ENCODE results near the gene TMED3. TPM values are rescaled to one million over a fixed set of nuclear protein-coding genes. Genes with fewer than 3 reads are reported as not detected.
"Not testable (repeated sequence)": the region's sequence is repeated elsewhere in the genome, so short reads cannot be mapped to it uniquely, and the experiment has no call there.

TMED3 gene
- total RNA-seq, 2 experiments from 2014 or later, result 35.3 to 41.8 TPM

DNA sequence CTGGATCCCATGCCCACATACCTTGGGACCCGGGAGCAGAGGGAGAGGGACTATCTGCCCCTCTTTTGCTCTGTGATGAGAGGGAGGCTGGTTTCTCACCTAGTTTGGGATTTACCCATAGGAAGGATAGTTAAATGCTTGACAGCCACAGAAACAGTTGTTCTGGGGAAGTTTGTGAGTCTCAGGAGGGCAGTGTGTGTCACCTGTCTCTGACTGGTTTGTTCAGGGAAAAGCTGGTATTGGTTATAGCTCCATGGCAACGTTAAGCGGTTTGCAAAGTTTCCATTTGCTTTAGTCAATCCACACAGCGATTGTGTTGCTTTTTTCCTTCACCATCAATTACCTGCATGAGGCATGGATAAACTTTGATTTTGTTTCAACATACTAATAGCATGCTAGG lies 3.7 kb upstream of the TMED3 start:
- peaks cover 68% of the 10 kb centered on the region for H3K27me3 Mint-ChIP-seq
- CTCF ChIA-PET, result no interaction called here
- DNase-seq (no peak), ATAC-seq (no peak)
- H3K9me3 Mint-ChIP-seq (ENCODE audit: low read depth), result no peaks in the 10 kb centered on the region
- H3K4me3 Mint-ChIP-seq, result no peak overlapping the region
- no peak overlapping the region for H3K27ac Mint-ChIP-seq
- peaks cover 2% of the 10 kb centered on the region for H3K36me3 Mint-ChIP-seq
- peaks cover 7% of the 10 kb centered on the region for H3K4me1 Mint-ChIP-seq

DNA sequence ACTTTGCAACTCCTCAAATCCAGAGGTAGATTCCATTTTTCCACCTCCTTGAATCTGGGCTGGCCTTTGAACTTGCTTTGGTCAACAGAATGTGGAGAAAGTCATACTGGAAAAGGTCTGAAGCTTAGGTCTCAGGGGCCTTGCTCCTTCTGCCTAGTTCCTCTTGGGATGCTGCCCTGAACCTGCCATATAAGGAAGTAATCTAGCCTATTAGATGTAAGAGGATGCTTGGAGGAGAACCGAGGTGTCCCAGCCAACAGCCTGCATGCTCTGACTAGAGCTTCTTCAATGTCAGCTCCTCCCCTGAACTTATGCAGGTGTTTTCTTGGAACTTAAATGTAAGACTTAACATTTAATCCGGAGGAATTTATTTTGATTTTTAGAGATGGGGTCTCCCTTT lies 2.0 kb upstream of the TMED3 start:
- no peak for ATAC-seq
- Mint-ChIP-seq H3K36me3 (peaks cover 11% of the 10 kb centered on the region), H3K4me3 (no peak overlapping the region), H3K9me3 (ENCODE audit: low read depth) (no peaks in the 10 kb centered on the region), H3K27ac (no peak overlapping the region), H3K27me3 (peaks cover 57% of the 10 kb centered on the region), H3K4me1 (peaks cover 23% of the 10 kb centered on the region)
- CTCF ChIA-PET, result interaction anchor here (1.2 kb wide), 1 partner anchor 545 kb away, joined by 3 read pairs; no protein-coding TSS in a partner anchor
- no peak for DNase-seq

DNA sequence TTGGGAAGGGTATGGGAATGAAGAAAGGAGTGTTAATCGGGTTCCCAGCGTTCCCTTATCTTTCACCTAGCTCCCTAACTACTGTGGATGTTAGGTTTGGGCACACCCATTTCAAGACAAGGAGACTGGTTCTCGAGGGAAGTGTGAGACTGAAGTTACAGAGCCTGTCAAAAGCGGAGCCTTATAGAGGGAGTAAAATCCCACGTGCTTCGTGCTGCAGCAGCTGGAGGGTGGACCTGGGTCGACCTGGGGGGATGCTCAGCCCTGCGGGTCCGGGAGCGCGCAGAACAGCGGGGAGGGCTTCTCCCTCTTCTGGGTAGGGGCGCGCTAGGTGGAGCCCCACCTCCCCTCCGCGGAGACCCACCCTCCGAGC lies 314 bp upstream of the TMED3 start:
- Mint-ChIP-seq H3K4me3 (peak overlapping the region; percentile 84), H3K36me3 (peaks cover 26% of the 10 kb centered on the region), H3K9me3 (ENCODE audit: low read depth) (no peaks in the 10 kb centered on the region), H3K4me1 (peaks cover 25% of the 10 kb centered on the region), H3K27me3 (peaks cover 43% of the 10 kb centered on the region), H3K27ac (peak overlapping the region; percentile 39)
- ATAC-seq (peak; percentile 61), DNase-seq (no peak)
- CTCF ChIA-PET, result interaction anchor here (0.5 to 2.2 kb wide), 7 partner anchors 8 to 543 kb away, joined by 3 to 10 read pairs (median 3); no protein-coding TSS in a partner anchor

GRCh38 chr15:79311901-79312553 lies 1.1 kb downstream of the TMED3 start:
- ATAC-seq (no peak), DNase-seq (no peak)
- Mint-ChIP-seq H3K4me3 (peak overlapping the region; percentile 84), H3K27me3 (peaks cover 34% of the 10 kb centered on the region), H3K27ac (peak overlapping the region; percentile 75), H3K36me3 (peaks cover 32% of the 10 kb centered on the region), H3K4me1 (peaks cover 25% of the 10 kb centered on the region), H3K9me3 (ENCODE audit: low read depth) (no peaks in the 10 kb centered on the region)
- CTCF ChIA-PET, result interaction anchor here (1.1 to 2.2 kb wide), 2 partner anchors 69 to 542 kb away, joined by 3 to 10 read pairs; no protein-coding TSS in a partner anchor

DNA sequence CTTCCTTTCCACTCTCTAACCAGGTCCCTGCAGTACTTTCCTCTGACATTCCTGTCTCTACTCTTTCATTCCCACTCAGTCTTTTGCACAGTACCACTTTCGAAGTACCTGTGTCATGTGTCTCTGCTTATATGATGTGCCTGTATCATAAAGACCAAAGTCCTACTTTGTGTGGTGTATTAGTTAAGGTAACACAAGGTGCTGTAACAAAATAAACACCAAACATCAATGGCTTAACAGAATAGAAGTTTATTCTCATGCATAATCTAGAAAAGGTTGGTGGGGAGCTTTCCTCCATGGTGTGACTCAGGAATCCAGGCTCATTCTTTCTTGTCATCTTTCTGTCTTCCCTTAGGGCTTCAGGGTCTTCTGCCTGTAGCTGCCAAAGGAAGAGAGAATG lies 3.3 kb downstream of the TMED3 start:
- H3K4me3 Mint-ChIP-seq, result no peak overlapping the region
- DNase-seq (no peak), ATAC-seq (no peak)
- CTCF ChIA-PET, result no interaction called here
- peaks cover 14% of the 10 kb centered on the region for H3K27me3 Mint-ChIP-seq
- no peak overlapping the region for H3K27ac Mint-ChIP-seq
- H3K4me1 Mint-ChIP-seq, result peaks cover 36% of the 10 kb centered on the region
- peaks cover 51% of the 10 kb centered on the region for H3K36me3 Mint-ChIP-seq
- no peaks in the 10 kb centered on the region for H3K9me3 Mint-ChIP-seq (ENCODE audit: low read depth)

DNA sequence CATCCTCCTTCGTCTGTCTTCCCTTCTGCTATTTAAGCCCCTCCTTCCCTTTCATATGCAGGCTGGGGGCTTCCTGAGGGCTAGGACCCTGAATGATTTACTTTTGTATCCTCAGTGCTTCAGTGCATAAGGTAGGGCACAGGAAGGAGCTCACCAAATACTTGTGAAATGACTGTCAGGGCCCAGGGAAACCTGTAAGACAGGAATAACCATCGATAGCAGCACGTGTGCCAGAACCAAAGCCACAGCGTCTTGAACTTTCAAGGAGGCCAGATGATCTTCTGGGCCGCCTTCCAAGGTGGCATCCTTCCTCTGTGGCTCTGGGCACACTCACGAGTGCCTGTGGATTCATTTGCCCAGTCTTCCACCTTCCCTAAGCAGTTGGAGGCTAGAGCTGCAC lies 3.9 kb downstream of the TMED3 start:
- DNase-seq (no peak), ATAC-seq (no peak)
- Mint-ChIP-seq H3K36me3 (peaks cover 56% of the 10 kb centered on the region), H3K9me3 (ENCODE audit: low read depth) (no peaks in the 10 kb centered on the region), H3K27ac (no peak overlapping the region), H3K4me3 (no peak overlapping the region), H3K4me1 (peaks cover 41% of the 10 kb centered on the region), H3K27me3 (peaks cover 8% of the 10 kb centered on the region)
- CTCF ChIA-PET, result no interaction called here

DNA sequence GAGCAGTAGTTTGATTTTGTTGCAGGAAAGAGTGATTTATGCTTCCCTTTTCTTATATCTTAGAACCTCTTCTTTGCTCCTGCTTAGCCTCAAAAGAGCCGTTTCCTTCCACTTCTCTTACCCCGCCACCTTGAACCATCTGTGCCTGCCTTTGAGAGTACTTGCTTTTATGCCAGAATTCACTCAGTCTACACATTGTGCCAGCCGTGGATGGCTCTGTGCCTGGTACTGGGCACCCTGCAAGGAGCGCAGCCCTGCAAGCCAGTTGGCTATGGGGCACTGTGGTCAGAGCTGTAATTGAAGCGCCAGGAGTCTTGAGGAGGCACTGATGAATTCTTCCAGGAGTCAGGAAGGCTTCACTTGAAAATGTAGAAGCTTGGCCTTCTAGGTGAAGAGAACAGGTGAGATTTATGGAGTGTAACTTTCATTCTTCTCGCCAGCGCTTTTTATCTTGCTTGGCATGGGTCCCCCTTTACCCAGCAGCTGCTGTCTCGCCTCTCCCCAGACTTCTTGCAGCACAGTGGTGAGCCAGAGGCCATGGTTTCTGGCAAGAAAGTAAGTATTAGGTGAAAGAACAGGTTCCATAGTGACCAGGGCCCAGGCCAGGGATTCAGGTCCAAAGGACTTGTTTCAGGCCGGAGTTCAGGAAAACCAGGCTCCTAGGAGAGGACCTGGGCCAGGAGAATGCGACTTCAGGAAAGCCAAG lies 4.9 kb downstream of the TMED3 start:
- H3K4me1 Mint-ChIP-seq, result peaks cover 43% of the 10 kb centered on the region
- DNase-seq (no peak), ATAC-seq (no peak)
- no peaks in the 10 kb centered on the region for H3K9me3 Mint-ChIP-seq (ENCODE audit: low read depth)
- no peak overlapping the region for H3K27ac Mint-ChIP-seq
- no peaks in the 10 kb centered on the region for H3K27me3 Mint-ChIP-seq
- CTCF ChIA-PET, result no interaction called here
- peaks cover 56% of the 10 kb centered on the region for H3K36me3 Mint-ChIP-seq
- no peak overlapping the region for H3K4me3 Mint-ChIP-seq

DNA sequence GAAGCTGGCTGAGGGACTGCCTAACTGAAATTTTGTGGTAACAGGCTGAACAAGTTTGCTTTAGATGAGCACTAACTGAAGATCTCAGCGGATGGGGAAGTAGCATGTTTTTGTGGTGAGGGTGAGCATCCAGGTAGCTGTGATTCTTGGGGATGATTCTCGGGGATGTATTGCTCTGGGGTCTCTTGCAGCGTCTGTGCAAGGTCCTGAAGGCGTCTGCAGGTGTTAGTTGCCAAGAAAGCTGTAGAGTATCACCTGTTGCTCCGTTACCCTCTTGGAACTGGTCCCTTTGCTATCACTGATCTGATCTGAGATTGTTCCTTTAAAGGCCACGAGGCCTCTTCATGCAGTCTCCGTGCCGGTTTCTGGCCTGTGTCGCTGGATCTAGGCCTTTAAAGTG lies 6.0 kb downstream of the TMED3 start:
- Mint-ChIP-seq H3K4me3 (no peak overlapping the region), H3K27me3 (no peaks in the 10 kb centered on the region), H3K36me3 (peaks cover 59% of the 10 kb centered on the region), H3K27ac (no peak overlapping the region), H3K4me1 (peaks cover 40% of the 10 kb centered on the region), H3K9me3 (ENCODE audit: low read depth) (no peaks in the 10 kb centered on the region)
- ATAC-seq (no peak), DNase-seq (no peak)
- CTCF ChIA-PET, result no interaction called here

- CTCF ChIA-PET; DNase-seq; H3K9me3 Mint-ChIP-seq (ENCODE audit: low read depth); H3K27me3 Mint-ChIP-seq; H3K27ac Mint-ChIP-seq; ATAC-seq; H3K4me3 Mint-ChIP-seq: not testable (repeated sequence)
- Mint-ChIP-seq H3K36me3 (peaks cover 51% of the 10 kb centered on the region), H3K4me1 (peaks cover 17% of the 10 kb centered on the region)
These were observed 9.1 kb downstream of the TMED3 start for GRCh38 chr15:79319973-79320372.

DNA sequence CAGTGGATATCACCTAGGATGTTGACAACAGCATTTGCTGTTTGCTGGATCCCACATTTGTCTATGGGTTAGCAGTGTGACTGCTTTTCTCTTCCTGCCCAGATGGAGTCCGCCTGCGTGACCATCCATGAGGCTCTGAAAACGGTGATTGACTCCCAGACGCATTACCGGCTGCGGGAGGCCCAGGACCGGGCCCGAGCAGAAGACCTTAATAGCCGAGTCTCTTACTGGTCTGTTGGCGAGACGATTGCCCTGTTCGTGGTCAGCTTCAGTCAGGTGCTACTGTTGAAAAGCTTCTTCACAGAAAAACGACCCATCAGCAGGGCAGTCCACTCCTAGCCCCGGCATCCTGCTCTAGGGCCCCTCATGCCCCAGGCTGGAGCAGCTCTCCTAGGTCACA lies 11.0 kb downstream of the TMED3 start:
- H3K27me3 Mint-ChIP-seq, result no peaks in the 10 kb centered on the region

GRCh38 chr15:79322306-79322705 lies 11.4 kb downstream of the TMED3 start:
- ATAC-seq, result no peak
- H3K36me3 Mint-ChIP-seq, result peaks cover 46% of the 10 kb centered on the region
- DNase-seq, result no peak
- no peak overlapping the region for H3K4me3 Mint-ChIP-seq
- peaks cover 17% of the 10 kb centered on the region for H3K4me1 Mint-ChIP-seq
- H3K27me3 Mint-ChIP-seq, result no peaks in the 10 kb centered on the region
- no peak overlapping the region for H3K27ac Mint-ChIP-seq
- CTCF ChIA-PET, result no interaction called here
- H3K9me3 Mint-ChIP-seq (ENCODE audit: low read depth), result no peaks in the 10 kb centered on the region

More for the DNA sequence above, 11.0 kb downstream of the TMED3 start:
- peaks cover 17% of the 10 kb centered on the region for H3K4me1 Mint-ChIP-seq
- CTCF ChIA-PET, result no interaction called here
- no peak overlapping the region for H3K27ac Mint-ChIP-seq
- ATAC-seq, result no peak
- H3K4me3 Mint-ChIP-seq, result no peak overlapping the region
- no peaks in the 10 kb centered on the region for H3K9me3 Mint-ChIP-seq (ENCODE audit: low read depth)
- no peak for DNase-seq
- peaks cover 48% of the 10 kb centered on the region for H3K36me3 Mint-ChIP-seq

GRCh38 chr15:79322945-79323344 lies 12.0 kb downstream of the TMED3 start:
- CTCF ChIA-PET, result no interaction called here
- Mint-ChIP-seq H3K9me3 (ENCODE audit: low read depth) (no peaks in the 10 kb centered on the region), H3K36me3 (peaks cover 44% of the 10 kb centered on the region), H3K27ac (no peak overlapping the region), H3K4me3 (no peak overlapping the region), H3K27me3 (no peaks in the 10 kb centered on the region), H3K4me1 (peaks cover 14% of the 10 kb centered on the region)
- DNase-seq (no peak), ATAC-seq (no peak)

- no peak for DNase-seq
- ATAC-seq, result no peak
- no peaks in the 10 kb centered on the region for H3K27me3 Mint-ChIP-seq
- H3K4me3 Mint-ChIP-seq, result no peak overlapping the region
- no peak overlapping the region for H3K27ac Mint-ChIP-seq
- CTCF ChIA-PET, result no interaction called here
- H3K36me3 Mint-ChIP-seq, result peaks cover 21% of the 10 kb centered on the region
- no peaks in the 10 kb centered on the region for H3K4me1 Mint-ChIP-seq
- no peaks in the 10 kb centered on the region for H3K9me3 Mint-ChIP-seq (ENCODE audit: low read depth)
These were observed 18.3 kb downstream of the TMED3 start for GRCh38 chr15:79329171-79329611.

- Mint-ChIP-seq H3K27ac (no peak overlapping the region), H3K4me1 (no peaks in the 10 kb centered on the region), H3K9me3 (ENCODE audit: low read depth) (no peaks in the 10 kb centered on the region), H3K36me3 (peaks cover 9% of the 10 kb centered on the region), H3K27me3 (no peaks in the 10 kb centered on the region), H3K4me3 (no peak overlapping the region)
- CTCF ChIA-PET, result no interaction called here
- ATAC-seq, result no peak
- DNase-seq, result no peak
These were observed 22.1 kb downstream of the TMED3 start for GRCh38 chr15:79332824-79333510.

All from activated CD8-positive, alpha-beta memory T cell treated with anti-CD3 and anti-CD28 coated beads, Interleukin-2, amount 10 ng/mL, durations not matched to agents 7 days and 5 days (primary cell).